Pancreas (tissue), 10 donors: Measurements from ENCODE around the gene CCDC89. TPM values are rescaled to one million over a fixed set of nuclear protein-coding genes. Genes with fewer than 3 reads are reported as not detected.

Experiments used
- ATAC-seq, 4 donors: fragments of 200-7000 bp; cut with Tn5 transposase; one replicate each; pipeline versions ENCODE4 v1.8.0 to v1.9.1; 2020; ENCODE audit warnings: mild to moderate bottlenecking in 4 of 4, moderate library complexity in 4 of 4
- DNase-seq, 6 donors: peaks; one replicate each; pipeline ENCODE4 v3.0.0-alpha.2; 2020
- FAIRE-seq: peaks from 2 replicates; lab custom pipeline; 2012; peaks lifted over from hg19 to GRCh38; lab: Jason Lieb, UNC
- H3K27ac ChIP-seq, 4 donors: fragments of 200-600 bp; sonication (generic); 1 replicate in 3 of 4; 2 replicates in 1 of 4; pipeline versions ENCODE4 v1.5.0 to v1.8.0; 2020
- H3K27me3 ChIP-seq, 4 donors: fragments of 200-600 bp; one replicate each; pipeline ENCODE4 v1.8.0; 2021
- H3K36me3 ChIP-seq, 3 donors: fragments of 200-600 bp; sonication (generic) in 1 of 3; one replicate each; pipeline versions ENCODE4 v1.5.0 to v1.8.0; 2020 to 2021
- H3K4me1 ChIP-seq, 3 donors: fragments of 200-600 bp; one replicate each; pipeline ENCODE4 v1.8.0; 2021
- H3K4me3 ChIP-seq, 4 donors: fragments of 200-600 bp; sonication (generic) in 2 of 4; one replicate each; pipeline versions ENCODE4 v1.5.0 to v1.8.0; 2020 to 2021
- H3K9me3 ChIP-seq, 4 donors: fragments of 200-600 bp; one replicate each; pipeline ENCODE4 v1.8.0; 2021
- WGBS, 2 donors: extraction: QIAGEN DNeasy Blood & Tissue Kit; methylation state at CpG; one replicate each; pipeline ENCODE4 v1.1.7; 2013; 5-methylcytosine and 5-hydroxymethylcytosine counted together
- intact Hi-C, 3 donors: fragments of 100-400 bp; cut with DNase I; formaldehyde crosslinking; loops; one replicate each; pipeline versions ENCODE4 v1.11.1 to v1.14.2; 2022
- polyA plus RNA-seq, 2 donors: library from polyadenylated mRNA; stranded (reverse); fragments of 200-250 nt; gene quantifications; one replicate each; pipeline ENCODE4 v1.2.3, GENCODE V29; 2013
- total RNA-seq, 6 donors: library from RNA; stranded (reverse); fragmentation: NEBNext Ultra II Directional in 4 of 6; extraction: Animal tissue kit (Norgen Biotek cat#: 25700) in 4 of 6; gene quantifications; one replicate each; pipeline versions ENCODE4 v1.2.1 to v1.2.4, GENCODE V29; 2021 to 2023
- TF ChIP-seq, protein P1 (sequence below), 4 donors: fragments of 200-600 bp; sonication (generic) in 3 of 4; IDR thresholded peaks; one replicate each; pipeline versions ENCODE4 v1.5.0 to v1.8.0; 2021; ENCODE audit warnings: antibody characterized with exemption in 4 of 4
- donor health status: healthy with polysubstance abuse.
- donor health status: DM: no; HTN: no; CAD: no; lungs with moderate emphysema.
- donor health status: DM: no; HTN: no; CAD: no.
- donor health status: control.
- donor health status: control.
- donor health status: Bipolar disorder and iron deficiency.
- donor health status: DM: yes; HTN: yes; CAD: no.
- donor health status: DM: no; HTN: no; CAD: no.
- donor health status: DM: no; HTN: no; CAD: no.
- donor health status: DM: yes; HTN: yes; CAD: no.

The CCDC89 gene
- total and polyA plus RNA-seq, 8 donors: 0.11 to 0.62 (median 0.21) TPM; not detected in 4

DNA sequence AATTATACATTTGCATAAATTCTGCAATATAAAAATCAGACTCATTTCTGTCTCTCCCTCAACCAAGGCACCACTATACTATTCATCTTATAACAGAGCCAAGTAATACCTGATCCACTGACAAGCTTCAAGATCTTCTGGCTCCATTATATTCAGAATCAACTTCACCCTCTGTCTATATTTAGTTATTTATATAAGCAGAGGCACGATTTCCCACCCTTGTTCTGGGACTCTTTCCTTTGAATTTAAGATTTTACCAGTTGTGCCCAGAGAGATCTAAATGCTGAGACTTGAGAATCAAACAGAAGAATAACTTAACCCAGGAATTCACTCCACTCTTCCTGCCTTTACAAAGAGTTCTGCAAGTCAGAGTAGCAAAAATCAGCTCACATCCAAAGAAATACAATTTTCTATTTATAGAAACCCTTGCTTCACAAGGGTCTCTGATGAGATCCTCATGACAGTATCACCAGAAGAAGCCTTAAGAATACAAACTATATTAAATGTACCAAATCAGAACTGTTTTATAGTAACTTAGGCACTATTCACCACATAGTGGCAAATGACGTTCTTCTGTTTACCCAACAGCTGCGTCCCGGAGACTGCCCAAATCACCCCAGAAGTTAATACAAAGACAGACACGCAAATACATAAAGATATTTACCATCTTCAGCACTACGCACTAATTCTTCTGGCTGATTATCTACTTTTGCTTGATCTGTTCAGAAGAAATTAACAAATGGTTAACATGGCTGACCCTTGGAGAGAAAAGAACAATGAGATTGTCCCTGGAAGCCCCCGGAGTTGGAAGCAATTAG lies 32.3 kb upstream of the CCDC89 start:
- Histone ChIP-seq H3K9me3 (no peaks in the 10 kb centered on the region), H3K4me1 (no peaks in the 10 kb centered on the region), H3K4me3 (no peak overlapping the region), H3K27ac (no peak overlapping the region), H3K36me3 (no peaks in the 10 kb centered on the region), H3K27me3 (peaks cover 0 to 8% (median 0%) of the 10 kb centered on the region in 4 donors)
- no peak for DNase-seq
- no peak for ATAC-seq
- 29 to 36% methylated on average over 7 of the region's 7 CpGs for WGBS, 2 donors
- no peak for FAIRE-seq
- intact Hi-C loops: no loop called here
- TF ChIP-seq, protein P1, sequence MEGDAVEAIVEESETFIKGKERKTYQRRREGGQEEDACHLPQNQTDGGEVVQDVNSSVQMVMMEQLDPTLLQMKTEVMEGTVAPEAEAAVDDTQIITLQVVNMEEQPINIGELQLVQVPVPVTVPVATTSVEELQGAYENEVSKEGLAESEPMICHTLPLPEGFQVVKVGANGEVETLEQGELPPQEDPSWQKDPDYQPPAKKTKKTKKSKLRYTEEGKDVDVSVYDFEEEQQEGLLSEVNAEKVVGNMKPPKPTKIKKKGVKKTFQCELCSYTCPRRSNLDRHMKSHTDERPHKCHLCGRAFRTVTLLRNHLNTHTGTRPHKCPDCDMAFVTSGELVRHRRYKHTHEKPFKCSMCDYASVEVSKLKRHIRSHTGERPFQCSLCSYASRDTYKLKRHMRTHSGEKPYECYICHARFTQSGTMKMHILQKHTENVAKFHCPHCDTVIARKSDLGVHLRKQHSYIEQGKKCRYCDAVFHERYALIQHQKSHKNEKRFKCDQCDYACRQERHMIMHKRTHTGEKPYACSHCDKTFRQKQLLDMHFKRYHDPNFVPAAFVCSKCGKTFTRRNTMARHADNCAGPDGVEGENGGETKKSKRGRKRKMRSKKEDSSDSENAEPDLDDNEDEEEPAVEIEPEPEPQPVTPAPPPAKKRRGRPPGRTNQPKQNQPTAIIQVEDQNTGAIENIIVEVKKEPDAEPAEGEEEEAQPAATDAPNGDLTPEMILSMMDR (IDR thresholded peaks at IDR 0.05): no peak

DNA sequence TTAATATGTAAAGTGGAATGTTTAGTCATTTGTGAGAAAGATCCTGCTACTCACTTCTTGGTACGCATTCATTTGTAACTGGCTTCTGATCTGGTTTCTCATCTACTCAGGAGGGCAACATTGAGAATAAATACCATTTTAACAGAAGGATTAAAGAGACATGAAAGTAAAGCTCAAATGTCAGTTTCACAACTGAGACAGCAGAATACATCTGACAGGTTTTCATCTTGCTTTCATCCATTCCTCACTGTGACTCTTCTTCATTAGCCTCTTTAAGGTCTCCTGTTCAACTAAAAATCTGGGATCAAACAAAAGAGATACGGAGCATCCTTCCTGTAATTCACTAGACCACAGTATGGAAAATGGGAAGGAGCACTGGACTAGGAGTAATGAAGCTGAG lies 31.4 kb upstream of the CCDC89 start:
- ATAC-seq: no peak
- no peak for DNase-seq
- intact Hi-C loops: no loop called here
- Histone ChIP-seq H3K9me3 (no peaks in the 10 kb centered on the region), H3K4me3 (no peak overlapping the region), H3K36me3 (no peaks in the 10 kb centered on the region), H3K27ac (no peak overlapping the region), H3K27me3 (peaks cover 0 to 8% (median 0%) of the 10 kb centered on the region in 4 donors), H3K4me1 (no peaks in the 10 kb centered on the region)
- 80 to 84% methylated on average over 2 of the region's 2 CpGs for WGBS, 2 donors
- TF ChIP-seq, protein P1 (IDR thresholded peaks at IDR 0.05): no peak
- FAIRE-seq: no peak

DNA sequence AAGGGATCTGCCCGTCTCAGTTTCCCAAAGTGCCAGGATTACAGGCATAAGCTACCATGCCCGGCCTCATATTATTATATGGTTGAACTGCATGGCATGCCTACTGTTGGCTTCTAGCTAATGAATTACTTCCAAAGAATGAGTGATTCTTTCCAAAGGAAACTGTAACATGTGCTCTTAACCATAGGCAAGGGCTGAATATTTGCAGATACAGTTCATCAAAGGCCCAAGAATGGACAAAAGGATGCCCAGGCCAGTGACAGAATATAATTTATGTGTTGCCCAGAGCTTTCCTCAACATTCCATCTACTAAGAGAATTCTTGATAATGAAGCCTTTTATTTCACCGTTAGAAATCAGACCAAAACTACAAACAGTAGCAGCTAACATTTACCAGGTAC lies 27.0 kb upstream of the CCDC89 start:
- TF ChIP-seq, protein P1 (IDR thresholded peaks at IDR 0.05): no peak
- Histone ChIP-seq H3K9me3 (no peaks in the 10 kb centered on the region), H3K27ac (no peak overlapping the region), H3K4me1 (no peaks in the 10 kb centered on the region), H3K36me3 (no peaks in the 10 kb centered on the region), H3K27me3 (no peaks in the 10 kb centered on the region), H3K4me3 (no peak overlapping the region)
- intact Hi-C loops: no loop called here
- WGBS, 2 donors: 74 to 81% methylated on average over 3 of the region's 3 CpGs
- no peak for FAIRE-seq
- no peak for DNase-seq
- ATAC-seq: no peak

DNA sequence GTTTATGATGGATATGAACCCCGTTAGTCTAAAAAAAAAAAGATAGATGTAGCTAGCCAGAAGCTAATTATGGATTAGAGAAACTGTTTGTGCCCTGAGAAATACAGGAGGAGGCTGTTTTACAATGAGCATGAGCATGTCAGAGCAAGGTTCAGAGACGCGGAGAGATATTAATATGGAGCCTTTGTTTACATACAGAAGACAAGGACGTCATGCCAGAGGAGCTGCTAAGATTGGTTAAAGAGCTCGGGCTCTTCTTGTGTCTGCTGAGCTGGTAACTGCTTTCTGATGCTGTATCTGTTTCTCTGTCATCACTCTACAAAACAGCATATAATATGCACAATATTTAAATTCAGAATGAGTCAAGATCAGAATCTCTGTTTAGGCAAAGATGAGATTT lies 24.9 kb upstream of the CCDC89 start:
- WGBS, 2 donors: 40 to 49% methylated on average over 5 of the region's 5 CpGs
- Histone ChIP-seq H3K9me3 (no peaks in the 10 kb centered on the region), H3K27me3 (no peaks in the 10 kb centered on the region), H3K36me3 (no peaks in the 10 kb centered on the region), H3K4me3 (no peak overlapping the region), H3K27ac (no peak overlapping the region), H3K4me1 (no peaks in the 10 kb centered on the region)
- intact Hi-C loops: no loop called here
- no peak for DNase-seq
- ATAC-seq: no peak
- TF ChIP-seq, protein P1 (IDR thresholded peaks at IDR 0.05): no peak
- no peak for FAIRE-seq
